Activated CD4-positive, CD25-positive, alpha-beta regulatory T cell treated with anti-CD3 and anti-CD28 coated beads, Interleukin-2, amount 50 U/mL, for 72 hours (primary cell): ENCODE results near the gene FHOD1.

Source experiments
- DNase-seq: peaks from one replicate; pipeline ENCODE4 v3.0.0; 2021

Gene FHOD1

DNA sequence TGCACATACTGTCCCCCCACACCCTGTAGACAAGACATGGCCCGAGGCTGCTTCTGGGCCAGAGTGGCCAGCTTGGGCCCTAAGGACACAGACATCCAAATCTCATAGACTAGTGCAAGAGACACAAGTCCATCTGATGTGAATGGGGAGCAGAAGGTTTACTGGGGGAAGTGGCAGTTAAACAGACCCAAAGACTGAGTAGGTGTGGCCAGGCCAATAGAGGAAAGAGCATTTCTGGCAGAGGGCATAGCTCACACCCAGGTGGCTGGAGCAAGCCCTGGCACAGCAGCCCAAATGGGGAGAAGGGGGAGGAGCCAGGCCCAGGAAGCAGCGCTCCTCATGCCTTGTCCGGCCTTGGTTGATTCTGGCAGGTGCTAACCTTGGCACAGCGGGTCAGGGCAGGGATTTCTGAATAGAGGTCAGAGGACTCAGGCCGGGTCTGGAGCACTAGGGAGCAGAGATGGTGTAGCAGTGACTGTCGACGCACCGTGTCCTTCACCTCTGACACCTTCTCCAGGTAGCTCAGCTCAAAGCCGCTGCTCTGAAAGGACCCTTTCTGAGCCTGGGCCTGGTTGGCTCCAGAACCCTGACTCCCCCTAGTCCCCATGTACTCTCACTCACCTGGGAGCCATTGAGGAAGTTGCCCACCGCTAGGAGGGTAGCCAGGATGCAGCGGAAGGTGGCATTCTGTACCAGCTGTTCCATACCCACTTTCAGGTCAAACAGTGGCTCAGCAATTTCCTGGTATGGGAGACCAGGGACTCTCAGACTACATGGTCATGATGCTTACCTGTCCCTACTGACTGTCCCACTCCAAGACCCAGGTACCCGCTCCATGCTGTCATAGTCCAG, 16.2 kb downstream of the FHOD1 start:
- no peak for DNase-seq

DNA sequence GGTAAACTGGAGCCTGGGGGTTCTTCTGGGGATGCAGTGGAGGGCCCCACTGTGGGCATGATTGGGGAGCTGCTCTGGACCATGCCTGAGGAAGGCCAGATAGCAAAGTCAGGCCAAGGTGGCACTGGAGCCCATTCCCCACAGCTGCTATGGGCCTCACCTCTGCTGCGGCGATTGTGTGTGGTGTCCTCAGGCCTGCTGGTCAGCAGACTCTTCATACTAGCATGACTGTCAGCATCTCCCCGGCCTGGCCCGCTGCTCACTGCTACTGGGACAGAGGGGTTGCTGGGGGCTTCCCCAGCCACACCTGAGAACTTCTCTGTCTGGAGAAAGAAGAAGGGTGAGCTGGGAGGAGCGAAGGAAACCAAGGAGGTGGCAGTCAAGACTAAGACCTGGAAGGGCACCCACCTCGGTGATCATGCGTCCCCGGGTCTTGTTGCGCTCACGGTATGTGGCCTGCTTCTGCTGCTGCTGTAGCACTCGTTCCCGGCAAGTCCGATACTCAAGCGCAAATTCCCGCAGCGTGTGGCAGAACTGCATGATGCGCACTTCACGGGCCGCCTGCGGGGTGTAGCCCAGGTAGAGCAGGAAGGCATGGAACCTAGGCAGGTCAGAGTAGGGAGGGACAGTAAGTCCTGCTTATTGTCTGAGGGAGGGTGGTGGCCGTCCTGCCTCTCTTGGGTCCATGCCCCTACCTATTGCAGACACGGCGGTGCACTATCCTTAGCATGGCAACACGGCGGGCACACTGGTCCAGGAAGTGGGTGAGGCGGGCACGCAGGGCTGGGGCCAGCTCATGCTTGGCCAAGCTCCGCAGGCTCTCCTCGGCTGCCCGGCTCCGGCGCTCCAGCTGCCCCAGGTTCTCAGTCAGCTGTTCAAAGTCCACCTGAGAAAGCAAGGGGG, 17.1 kb downstream of the FHOD1 start:
- DNase-seq = no peak

DNA sequence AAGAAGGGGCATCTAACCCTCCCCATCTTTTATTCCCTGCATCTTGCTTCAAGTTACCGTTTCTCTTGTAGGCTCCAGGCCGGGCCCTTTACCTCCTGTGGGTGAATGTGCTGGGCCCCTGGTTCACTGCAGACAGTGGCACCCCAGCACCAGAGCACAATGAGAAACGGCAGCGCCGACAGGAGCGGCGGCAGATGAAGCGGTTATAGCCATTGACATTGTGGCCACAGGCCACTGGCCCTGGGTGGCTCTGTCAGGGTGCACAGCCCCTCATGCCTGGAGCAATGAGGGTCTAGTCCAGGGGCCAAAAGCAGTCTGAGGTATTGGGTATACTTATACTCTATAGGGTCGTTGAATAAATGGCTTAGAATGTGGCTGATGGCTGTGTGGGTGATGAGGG, 18.4 kb downstream of the FHOD1 start:
- no peak for DNase-seq

DNA sequence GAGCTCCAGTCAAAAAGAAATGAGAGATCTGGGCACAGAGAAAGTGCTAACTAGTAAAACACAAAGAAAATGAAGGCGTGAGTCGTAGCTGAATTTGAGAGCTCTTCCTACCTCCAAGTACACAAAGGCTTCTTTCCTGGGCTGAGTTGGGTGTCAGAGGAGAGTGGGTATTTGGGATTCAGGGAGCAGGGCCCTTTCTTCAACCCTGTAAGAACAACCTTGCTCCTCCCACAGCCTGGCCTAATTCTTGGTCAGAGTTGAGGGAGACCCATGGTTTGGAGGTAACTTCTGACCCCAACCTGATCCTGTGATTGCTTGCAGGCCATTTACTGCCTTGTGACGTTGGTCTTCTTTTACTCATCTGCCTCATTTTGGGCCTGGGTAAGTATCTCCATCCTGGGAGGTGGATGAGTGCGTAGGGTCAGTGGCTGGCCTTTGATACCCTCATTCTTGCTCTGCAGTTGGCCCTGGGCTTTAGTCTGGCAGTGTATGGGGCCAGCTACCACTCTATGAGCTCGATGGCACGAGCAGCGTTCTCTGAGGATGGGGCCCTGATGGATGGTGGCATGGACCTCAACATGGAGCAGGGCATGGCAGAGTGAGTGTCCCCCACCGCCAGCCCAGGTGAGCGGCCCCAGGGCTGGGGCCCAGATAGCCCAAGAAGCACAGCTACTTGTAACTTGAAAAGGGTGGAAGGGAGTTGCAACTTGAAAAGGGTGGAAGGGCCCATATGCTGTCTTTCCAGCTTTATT, 19.1 kb downstream of the FHOD1 start:
- DNase-seq = no peak

DNA sequence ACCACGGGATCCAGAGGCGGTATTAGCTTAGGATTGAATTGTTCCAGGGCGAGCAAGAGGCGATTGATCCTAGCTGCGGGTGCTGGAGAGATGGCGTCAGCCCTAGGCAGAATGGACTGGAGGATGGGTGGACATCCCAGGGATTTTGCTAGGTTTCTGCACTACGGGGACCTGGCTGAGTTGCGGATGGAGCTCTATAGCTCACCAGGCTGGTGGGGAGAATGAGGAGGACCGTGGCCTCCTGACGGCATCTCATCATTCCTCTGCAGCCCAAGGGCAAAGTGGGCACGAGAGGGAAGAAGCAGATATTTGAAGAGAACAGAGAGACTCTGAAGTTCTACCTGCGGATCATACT, 19.7 kb downstream of the FHOD1 start:
- DNase-seq = no peak

DNA sequence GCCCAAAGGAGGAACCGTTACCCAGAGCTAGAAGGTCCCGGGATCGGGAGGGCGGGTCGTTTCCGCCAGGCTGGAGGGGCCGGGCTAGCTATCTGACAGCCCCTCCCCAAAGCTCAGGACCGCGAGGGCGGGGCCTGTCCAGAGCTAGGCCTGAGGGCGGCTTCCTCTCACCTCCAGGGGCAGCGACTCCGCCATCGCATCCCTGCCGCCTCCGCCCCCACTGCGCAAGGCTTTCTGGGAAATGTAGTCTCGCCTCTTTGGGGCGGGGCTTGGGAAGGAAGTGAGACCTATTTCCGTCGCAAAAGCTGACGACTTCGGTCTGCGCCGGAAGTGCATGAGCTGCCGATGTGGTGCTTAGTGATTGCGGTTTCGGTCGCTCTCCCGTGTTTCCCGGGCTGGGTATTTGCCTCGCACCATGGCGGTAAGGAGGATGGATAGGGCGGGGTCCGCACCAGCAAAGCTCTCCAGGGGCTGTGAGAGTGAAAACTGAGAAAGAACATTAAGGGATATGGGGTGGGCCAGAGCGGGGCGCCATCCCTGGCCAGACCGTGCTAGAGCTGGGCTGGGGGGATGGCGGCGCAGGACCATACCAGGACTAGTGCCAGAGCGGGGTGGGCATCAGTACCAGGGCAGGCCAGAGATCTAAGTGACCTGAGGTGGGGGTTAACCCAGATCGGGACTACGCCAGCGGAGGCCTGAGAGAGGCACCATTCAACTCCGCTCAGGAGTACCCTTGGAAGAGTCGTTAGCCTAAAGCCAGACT, 20.3 kb downstream of the FHOD1 start, which contains the start of gene TMEM208:
Gene TMEM208, plus strand, starts transcription at position 327 of the 763 bp plus-strand sequence. Its CDS starts 89 bp downstream, at position 416.
- DNase-seq = peak; percentile 97

DNA sequence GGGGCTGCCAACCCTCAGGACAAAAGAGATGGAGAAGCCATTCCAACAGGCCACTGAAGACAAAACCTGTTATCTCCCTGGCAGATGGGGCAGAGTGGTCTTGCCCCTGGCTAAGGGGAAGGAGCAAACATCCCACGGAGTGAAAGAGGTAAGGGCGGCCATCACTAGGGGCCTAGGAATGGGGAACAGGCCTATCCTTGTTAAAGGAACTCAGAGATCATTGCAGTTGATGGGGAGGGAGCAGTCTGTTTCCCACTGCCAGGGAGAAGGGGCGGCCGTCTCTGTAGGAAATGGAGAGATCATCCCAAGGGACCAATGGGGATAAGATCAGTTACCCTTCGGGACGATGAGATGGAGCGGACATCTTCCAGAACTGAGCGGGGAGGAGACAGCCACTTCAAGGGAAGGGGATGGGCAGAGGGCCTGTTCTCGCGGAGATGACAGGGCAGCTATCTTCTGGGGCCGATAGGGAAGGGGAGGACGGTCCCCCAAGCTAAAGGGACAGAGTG, 20.9 kb downstream of the FHOD1 start:
- DNase-seq = no peak

DNA sequence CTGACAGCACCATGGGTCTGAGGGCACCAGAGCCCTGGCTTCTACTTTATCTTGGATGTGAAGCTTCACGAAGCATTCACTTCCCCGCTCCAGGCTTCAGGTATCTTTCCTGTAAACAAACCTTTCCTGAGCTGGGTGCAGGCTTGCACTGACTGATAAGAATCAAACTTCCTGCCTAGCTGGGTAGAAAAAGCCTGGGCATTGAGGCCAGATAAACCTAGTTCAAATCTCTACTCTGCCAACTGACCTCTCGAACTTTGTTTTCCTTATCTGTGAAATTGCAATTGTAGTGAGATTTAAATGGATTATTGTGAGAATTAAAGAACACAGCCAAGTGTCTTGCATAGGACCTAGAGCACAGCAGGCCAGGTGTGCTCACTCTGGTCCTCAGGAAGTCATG, 23.3 kb downstream of the FHOD1 start:
- DNase-seq = no peak

DNA sequence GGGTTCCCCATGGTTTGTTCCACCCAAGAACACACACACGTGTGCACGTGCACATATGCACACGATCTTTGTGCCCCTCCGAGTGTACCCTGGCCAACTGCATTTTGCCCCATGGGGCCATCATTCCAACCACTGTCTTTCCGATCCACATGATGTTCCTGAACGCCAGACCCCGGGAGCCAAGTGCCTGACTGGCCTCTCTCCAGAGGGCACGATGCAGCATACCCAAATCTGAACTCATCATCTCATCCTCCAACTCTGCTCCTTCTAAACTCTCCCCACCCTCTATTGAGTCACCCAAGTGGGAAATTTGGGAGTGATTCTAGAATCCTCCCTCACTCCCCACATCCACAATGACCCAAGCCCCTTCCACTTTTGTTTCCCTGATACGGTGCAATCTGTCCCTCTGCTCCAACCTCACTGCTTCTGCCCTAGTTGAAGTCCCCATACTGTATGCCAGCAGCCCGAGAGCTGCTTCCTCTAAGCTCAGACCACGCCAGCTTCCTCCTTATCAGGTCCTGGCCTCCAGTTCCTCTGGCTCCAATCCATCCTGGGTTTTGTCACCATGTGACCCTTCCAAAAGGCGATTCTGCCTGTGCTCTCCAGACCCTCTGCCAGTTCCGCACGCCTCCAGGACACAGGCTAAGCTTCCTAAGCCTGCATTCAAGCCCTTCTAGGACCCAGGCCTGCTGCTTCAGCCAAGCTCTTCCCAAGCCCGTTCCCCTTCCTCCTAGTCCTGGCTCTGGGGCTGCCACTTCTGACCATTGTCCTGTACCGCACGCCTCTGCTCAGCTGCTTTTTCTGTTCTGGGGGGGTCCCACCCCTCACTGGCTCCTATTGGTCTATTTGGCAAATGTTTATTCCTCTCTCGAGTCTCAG, 30.4 kb downstream of the FHOD1 start:
- DNase-seq = no peak

DNA sequence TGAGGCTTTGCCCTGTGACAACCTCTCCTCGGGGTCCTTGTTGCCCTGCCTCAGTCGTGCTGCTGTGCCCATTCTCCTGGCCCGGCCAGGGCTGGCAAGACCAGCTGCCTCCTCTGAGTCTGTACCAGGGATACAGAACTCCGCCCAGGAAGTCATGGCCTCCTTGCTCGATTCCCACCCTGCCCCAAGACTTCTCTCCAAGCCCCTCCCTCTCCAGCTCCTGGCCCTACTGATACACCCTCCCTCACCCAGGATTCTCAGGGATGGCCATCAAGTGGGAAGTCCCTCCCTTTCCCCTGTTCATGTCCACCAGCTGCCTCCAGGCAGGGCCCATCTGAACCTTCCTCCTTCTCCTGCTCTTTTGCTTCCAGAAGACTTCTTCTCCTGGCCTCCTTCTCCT, 31.6 kb downstream of the FHOD1 start:
- no peak for DNase-seq

DNA sequence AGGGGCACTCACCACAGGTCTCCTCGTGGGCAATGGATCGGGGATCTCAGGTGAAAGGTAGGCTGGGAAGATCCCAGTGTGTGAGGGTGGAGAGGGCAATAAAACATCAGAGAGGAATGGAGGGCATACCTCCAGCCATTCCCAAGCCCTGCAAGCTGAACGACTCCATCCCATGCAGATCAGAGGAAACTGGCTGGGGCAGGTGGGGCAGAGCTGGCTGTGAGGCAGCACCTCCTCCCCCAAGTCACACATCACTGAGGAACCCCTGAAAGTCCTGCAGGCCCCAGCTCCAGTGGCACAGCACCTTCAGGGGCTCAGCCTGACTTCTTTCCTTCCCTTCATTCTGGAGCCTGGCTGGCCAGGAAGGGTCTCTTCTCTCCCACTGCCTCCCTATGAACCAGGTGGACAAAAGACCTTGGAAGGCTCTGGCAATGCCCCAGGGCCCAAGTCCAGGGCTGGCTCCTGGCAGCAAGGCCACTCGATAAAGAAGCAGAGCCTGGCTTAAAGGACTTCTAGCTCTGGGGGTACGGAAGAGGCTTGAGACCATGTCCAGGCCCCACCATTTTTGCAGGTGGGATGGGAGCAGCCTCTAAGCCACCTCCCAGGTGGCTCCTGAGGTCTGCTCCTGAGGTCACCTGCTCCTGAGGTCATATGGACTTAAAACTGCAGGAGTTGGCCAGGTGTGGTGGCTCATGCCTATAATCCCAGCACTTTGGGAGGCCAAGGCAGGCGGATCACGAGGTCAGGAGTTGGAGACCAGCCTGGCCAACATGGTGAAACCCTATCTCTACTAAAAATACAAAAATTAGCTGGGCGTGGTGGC, 33.9 kb downstream of the FHOD1 start:
- no peak for DNase-seq

DNA sequence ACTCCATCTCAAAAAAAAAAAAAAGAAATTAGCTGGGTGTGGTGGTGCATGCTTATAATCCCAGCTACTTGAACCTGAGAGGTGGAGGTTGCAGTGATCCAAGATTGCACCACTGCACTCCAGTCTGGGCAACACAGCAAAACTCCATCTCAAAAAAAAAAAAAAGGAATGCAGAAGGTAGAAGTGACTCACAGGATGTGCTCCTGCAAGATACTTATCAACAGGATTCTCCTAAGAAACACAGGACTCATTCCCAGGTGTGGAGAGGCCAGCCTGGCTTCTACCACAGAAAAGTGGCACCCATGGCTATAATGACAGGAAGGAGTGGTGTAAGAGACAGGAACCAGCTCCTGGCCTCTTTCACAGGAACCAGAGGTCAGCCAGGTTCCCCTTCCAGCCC, 34.5 kb downstream of the FHOD1 start:
- no peak for DNase-seq

DNA sequence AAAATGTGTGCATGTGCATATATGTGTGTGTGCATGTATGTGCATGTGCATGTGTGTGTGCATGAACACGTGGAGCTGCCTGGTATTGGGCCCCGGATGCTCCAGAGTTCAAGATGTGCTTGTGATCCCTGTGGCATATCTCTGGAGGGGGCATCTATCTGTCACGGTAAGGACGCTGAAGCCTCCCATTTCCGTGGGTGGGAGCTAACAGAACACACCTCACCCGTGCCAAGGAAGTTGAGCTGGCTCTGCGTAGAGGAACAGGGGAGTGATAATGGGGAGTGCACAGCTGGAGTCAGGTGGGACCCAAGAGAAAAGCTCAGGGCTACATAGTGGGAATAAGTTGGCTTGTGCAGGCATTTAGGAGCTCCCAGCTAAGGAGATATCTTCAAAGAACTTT, 35.6 kb downstream of the FHOD1 start:
- DNase-seq = no peak

DNA sequence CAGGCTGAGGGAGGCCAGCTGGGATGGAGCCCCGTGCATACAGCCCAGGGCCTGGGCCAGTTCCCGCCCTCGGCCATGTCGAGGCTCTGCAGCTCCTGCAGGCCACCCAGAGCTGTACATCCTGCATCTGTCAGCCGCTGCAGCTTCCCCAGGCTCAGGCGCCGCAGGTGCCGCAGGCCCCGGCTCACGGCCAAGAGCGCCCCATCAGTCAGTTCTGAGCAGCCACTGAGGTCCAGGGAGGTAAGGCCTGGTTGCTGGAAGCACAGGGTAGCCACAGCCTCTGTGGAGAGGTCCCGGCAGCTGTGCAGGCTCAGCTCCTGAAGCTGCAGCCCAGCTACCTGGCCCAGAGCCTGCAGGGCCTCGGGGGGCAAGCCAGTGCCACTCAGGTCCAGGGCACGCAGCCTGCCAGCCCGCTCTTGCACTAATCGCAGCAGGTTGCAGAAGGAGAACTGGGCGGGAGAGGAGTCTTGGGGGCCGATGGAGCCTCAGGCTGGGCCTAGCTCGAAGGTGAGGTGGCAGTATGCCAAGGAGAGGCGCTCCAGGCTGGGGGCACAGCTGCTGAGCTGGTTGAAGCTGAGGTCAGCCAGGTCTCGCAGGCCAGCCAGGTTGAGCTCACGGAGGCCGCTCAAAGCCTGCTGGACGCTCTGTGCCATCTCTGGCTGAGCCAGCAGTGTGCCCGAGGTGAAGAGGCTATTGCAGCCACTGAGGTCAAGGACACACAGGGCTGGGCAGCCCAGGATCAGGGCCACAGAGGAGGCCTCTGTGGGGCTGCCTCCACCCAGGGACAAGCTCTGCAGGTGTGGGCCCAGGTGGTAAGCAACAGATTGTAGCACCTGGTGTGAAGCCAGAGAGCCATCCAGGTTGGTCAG, 37.0 kb downstream of the FHOD1 start:
- DNase-seq = no peak

DNA sequence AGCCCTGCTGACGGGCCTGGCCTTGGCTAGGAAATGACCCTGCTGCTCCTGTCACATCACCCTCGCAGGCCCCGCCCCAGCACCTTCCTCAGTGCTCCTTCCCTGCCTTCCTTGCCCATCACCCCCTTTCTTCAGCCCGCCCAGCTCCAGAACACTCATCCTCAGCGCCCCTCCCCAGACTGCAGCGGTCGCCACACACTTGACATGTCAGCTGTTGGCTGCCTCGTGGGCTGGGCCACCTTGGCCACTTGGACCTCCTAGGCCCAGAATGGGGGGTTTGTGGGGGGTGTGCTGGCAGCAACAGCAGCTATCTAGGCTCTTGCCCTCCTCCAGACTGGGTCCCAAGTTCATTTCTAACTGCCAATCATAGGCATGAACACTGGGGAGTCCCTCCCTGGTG, 37.7 kb downstream of the FHOD1 start:
- DNase-seq = no peak

DNA sequence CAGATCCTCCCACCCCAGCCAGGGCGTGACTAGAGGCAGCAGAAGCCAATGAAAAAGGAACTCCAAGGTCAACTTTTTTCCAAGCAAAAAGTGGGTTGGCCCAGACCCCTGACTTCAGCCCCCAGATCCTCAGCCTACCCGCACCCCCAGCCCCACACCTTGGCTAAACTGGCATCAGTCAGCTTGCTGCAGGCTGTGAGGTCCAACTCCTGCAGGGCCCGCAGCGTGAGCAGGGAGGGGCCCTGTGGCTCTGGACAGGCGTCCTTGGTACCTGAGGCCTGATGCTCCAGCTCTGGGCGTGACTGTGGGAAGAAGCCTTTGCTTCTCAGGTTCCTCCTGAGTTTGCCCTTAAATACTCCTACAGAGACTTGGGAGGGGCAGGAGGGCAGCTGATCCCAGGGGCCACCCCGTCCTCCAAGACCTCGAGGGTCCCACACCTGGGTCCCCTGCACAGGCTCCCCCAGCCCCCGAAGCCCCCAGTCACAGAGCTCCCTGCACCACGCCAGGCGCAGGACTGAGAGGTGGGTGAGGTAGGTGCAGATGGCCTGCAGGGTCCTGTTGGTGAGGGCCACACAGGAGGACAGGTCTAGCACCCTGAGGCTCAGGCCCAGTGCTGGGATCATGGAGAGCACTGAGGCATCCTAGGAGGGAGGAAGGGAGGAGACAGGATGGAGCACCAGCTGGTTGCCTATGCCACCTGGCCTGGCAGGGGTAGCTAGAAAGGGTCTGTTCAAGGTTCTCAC, 39.0 kb downstream of the FHOD1 start:
- DNase-seq = no peak

DNA sequence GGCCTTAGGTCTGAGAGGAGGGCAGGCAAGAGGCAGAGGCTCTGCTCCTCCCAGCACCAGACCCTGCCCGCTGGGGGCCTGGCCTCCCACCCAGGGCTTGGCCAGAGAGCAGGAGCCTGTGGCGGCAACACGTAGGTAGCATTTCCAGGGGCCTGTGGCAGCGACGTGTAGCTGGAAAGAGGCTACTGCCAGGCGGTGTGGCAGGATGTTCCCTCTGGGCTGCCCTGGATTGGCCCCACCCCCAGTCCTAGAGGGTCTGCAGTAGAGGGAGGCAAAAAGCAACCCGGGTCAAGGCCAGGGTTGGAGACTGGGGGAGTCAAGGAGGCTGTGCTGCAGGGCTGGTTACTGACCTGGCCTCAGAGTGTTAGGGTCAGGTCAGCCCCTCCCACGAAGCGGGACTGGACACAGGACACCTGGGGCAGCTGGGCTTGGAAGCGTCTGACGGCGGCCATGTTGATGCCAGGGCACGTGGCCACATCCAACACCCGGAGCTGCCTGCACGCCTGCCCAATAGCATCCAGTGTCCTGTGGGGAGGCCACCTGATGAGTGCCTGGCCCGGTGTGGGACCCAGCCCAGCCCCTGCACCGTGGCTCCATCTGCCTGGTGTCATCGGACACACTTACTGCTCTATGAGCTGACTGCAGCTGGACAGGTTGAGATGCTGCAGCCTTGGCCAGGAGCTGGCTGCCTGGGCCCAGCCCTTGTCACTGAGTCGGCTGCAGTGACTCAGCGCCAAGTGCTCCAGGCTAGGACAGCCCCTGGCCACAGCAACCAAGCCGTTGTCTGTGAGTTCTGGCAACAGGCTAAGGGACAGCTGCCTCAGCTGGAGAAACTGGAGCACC, 39.8 kb downstream of the FHOD1 start:
- no peak for DNase-seq

DNA sequence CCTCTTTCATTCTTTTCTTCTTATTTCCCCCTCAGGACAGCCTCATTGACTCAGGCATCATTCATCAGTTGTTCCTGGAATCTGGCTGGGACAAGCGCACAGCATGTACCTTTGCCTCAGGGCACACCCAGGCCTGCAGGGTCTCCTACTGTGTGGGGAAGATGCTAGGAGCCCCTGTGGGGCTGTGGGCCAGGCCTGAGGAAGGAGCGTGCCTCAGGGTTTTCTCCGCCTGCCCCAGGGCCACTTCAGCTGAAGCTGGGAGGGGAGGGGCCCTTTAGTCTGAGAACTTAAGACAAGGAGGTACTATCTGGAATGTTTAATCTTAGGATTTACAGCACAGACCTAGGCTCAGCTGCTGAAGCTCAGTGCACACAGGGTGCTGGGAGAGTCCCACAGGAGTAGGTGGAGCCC, 40.4 kb downstream of the FHOD1 start:
- DNase-seq = no peak
